ENCODE results near the gene EDAR.

Gene EDAR

GRCh38 chr2:108923736-108924579 lies 65.1 kb downstream of the EDAR start:
- no peak for DNase-seq (ENCODE audit: low read depth, low spot score)

DNA sequence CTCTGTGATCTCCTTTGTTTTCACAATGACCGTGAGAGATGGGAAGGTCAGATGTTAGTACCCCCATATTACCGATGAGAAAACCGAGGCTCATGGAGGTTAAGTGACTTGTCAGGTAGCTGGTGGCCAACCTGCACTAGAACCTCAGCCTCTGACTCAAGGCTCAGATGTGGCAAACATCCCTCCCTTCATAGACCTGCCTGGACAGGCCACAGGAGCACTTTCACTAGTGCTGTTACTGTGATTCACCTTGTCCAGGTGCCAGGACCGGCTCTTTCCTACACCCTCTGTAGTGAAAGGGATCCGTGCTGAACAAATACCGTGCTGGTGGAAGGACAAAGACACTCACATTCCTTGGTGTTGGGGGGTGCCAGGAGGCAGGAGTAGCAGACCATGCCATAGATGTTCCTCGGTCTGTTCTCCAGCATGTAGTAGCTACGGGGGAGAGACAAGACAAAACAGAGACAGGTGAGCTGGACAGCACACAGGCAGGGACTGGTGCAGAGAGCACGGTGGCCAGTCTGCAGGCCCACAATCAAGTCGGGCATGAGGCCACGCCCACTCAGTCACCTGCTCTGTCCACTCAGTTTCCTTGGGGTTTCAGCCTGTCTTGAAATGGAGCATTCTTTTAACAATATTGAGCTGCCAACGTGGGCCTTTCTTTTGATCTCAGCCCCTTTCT lies 65.9 kb downstream of the EDAR start:
- DNase-seq (ENCODE audit: low read depth, low spot score): no peak

DNA sequence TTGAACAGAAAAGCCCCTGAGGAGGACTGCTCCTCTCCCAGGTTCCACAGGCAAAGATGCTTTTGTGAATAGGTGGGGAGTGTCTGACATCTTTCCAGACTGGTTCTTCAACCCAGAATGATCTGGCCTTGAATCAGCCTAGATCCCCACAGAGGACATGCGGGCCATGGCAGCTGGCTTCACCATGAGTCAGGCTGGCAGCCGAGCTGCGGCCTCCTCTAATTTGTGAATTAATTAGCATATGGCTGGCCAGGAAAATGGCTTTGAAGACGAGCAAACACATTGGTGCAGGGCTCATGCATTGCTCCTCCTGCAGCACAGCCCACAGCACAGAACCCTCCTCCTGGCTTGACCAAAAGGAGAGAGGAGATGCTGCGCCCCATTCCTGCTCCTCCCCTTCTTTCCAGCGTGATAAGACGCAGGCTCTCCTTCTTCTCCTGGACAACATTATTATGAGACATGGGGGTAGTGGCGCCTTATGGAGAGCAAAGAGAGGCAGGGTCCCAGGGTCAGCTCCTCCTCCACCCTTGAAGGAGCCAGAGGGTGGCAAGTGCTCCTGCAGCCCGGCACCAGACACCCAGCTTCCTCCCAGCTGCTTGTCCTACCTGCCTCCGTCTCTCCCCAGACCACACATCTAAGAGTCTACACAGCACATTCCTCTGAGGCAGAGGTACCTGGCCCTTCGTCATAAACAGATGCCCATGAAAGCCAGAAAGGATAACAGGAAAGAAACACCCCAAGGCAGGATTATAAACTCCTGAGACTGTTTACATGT lies 66.7 kb downstream of the EDAR start:
- no peak for DNase-seq (ENCODE audit: low read depth, low spot score)

GRCh38 chr2:108921096-108922030 lies 67.7 kb downstream of the EDAR start:
- DNase-seq (ENCODE audit: low read depth, low spot score): no peak

DNA sequence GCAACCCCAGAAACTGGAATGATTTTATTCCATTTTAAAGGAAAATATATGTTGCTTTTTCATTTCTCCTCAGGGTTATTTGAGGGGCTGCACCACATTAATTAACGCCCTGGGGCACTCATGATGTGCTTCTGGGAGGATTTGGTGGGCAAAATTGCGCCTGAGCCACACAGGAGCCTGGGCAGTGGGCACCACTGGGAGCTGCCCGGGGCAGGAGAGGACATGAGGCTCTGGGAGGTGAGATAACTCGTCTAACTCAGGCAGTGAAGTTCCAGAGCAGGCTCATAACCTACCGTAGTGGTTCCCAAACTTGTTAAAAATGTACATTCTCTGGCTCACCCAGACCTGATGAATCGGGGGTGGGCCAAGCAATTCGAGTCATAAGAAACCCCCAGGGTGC lies 68.3 kb downstream of the EDAR start:
- DNase-seq (ENCODE audit: low read depth, low spot score): no peak

DNA sequence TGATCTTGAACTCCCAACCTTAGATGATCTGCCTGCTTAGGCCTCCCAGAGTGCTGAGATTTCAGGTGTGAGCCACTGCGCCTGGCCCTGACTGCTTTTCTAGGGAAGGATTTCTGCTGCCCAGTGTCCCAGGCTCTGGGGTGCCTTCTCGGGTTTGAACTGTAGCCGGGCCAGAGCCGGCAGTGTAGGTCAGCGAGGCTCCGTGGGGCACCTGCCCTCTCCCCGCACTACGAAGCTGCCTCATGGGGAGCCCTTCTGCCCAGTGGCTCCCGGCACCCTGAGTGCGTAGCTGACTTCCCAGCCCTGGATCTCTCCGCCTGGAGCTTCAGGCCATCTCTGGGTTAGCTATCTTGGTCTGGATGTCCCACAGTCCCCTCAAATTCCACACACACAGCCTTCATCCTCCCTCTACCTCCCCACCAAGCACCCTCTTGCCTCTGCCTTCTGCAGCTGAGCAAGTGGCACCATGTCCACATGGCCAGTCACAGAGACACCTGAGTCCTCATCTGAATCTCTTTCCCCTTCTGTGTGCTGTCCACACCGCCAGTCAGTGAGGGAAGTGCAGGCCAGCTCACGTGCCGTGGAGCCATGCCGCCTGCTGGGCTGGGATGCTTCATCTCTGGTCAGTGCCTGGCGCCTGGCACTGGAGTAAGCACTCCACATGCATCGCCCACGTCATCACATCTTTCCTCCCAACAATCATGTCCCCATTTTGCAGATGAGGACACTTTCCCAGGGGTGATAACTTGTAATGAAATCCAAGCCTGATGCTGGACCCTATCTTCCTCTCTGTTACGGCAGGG lies 69.2 kb downstream of the EDAR start:
- DNase-seq (ENCODE audit: low read depth, low spot score): no peak

- DNase-seq (ENCODE audit: low read depth, low spot score): no peak
Observed at GRCh38 chr2:108918941-108919341, 70.1 kb downstream of the EDAR start.

DNA sequence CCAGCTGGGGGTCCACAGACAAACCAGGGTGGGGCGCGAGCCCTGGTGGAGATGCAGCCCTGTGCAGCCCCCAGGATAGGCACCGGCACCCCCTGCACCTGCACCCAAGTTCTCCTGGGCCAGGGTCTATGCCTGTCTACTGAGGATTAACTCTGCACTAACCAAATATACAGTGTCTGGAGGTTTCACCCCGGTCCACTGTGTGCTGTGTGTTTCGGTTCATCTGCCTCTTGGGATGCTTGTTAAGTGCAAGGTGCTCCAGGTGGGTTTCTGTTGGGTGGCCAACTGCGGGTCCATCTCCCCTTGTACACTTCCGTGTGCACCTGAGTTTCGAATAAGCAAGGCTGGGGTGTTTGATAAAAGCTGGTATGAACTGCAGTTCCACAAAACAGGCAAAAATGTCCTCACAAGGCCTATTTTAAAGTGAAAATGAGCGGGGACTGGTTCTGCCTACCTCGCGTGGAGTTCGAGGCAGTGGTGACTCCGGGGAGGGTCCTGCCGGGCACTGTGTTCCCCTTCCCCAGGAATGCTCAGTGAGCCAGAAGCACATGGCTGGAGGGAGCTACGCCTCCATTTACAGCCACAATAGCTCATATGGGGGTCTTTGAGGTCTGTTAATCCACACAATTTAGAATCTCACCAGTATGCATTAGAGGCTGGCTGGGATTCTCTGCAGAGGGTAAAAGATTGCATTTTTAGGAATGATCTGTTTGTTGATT lies 70.7 kb downstream of the EDAR start:
- no peak for DNase-seq (ENCODE audit: low read depth, low spot score)

DNA sequence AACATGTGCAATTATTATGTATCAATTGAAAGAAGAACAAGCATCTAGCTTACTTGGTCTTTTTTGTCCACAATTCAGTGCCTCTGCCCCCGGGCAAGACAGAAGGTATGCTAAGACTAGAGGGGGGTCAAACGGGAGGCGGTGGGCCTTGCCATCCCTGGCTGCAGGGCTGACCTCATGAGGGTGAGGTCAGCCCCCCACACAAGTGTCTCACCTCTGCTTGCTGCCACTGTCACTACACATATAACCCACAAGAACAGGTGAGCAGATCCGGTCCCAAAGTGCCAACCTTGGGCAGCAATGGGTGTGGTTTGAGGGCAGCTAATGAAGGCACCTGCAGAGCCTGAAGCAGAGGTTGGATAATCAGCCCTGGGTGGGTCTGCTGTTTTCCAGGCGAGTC lies 71.5 kb downstream of the EDAR start:
- DNase-seq (ENCODE audit: low read depth, low spot score): no peak

DNA sequence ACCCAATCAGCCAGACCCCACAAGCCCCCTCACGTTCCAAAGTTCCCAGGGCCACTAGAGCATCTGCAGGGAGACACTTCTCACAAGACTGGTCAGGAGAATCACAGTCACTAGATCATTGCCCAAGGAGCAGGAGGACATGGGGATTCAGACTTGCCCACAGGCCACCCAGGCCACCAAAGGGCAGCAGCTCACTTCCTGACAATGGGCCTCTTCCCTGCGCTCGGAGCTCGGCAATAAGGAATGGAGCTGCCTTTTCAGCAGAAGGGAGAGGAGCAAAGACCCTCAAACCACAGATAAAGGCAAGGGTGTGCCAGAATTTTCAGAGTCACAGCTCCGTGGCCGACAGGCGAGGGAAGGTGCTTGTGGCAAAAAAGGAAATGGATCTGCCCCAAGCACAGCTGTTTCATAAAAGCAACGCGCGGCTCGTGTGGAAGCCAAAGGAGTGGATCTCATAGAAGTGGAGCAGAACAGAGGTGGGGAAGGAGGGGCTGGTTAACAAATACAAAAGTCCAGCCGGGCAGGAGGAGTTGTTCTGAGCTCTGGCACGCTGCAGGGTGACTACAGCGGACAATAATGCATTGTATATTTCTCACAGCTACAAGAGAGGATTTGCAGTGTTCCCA lies 72.1 kb downstream of the EDAR start:
- DNase-seq (ENCODE audit: low read depth, low spot score): no peak

GRCh38 chr2:108916122-108916795 lies 72.8 kb downstream of the EDAR start:
- no peak for DNase-seq (ENCODE audit: low read depth, low spot score)

GRCh38 chr2:108912629-108912902 lies 76.5 kb downstream of the EDAR start:
- DNase-seq (ENCODE audit: low read depth, low spot score): no peak

DNA sequence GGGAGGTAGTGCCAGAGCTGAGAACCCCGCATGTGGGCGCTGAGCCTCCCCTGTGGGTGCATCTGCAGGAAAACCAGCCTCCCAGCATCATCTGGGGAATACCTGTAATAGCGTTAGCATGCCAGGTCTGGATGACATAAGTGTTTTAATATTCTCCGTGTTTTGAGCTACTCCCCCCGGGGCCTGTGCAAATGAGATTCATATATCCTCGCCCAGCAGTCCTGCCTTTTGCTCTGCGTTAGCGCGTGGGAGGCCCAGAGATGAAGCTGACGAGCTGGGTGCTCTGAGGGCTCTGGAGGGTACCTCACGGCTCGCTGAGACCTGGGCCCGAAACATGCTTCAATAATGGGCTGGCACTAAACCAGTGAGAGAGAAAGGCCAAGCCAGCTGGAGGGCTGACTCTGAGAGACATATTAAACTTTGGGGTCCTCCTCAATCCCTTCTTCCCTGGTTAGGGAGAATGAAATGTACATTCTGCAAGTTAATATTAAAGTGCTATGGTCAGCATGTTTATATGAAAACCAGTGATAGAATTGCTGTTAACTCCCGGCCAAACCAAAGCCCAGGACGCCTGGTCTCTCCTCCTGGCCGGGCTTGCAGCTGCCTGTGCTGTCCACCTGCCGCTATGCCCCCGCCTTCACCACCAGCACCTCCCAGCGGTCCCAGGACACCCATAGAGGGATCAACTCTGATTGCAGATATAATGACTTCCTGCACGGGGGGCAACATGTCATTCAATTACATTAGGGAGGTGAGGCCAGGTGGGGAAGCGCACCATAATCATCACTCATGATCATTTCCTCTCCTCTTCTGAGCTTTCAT lies 77.0 kb downstream of the EDAR start:
- no peak for DNase-seq (ENCODE audit: low read depth, low spot score)

DNA sequence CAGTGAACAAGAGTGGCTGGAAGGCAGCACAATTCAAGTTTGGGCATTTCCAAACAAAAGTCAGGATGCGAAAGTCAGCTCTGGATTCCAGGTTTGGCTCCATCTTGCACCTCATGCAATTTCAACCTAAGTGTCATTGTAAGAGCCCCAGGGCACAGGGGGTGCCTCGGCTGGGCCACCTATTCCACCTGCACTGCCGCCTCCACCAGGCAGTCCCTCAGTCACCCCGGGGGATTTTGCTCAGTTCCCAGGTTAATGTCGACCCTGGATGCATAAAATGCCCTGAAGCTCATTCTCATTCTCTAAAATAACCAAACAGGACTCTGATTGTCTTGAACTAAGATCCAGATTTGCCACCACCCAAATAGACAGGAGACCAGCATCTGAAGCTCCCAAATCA lies 77.6 kb downstream of the EDAR start:
- DNase-seq (ENCODE audit: low read depth, low spot score): no peak

DNA sequence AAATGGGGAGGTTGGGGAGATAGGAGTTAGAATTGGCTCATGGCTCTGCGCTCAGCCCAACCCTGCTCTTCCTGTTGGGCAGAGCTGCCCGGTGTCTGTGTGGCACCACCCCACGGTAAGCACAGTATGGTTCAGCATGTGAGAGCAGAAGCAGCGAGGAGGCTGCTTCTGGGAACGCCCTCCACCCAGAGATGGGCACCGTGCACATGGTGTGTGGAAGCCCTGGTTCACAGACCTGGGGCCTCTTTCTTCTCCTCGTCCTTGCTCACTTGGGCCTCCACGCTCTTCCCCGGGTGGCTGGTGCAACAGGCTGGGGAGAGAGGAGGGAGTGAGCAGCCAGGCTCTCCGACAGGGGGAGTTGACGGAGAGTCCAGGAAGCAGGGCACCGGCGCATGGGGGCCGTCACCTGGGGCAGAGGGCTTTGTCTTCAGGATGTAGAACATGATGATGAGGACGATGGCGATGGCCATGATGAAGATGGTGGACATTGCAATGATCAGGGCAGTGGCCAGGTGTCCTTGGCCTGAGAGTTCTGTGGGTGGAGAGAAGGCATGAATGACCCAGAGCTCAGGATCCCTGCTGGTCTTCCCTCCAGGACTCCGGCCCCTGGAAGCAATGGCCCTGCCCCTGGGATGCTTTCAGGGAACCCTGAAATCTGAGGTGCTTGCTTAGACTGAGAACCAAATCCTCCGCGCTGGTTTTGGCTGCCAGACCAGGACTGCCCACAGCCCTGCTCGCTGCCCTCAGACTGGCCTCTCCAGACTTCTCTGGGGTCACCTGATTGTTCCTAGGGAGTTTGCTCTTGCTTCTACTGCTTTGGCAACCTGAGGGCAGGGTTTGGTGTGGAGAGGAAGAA lies 78.3 kb downstream of the EDAR start:
- no peak for DNase-seq (ENCODE audit: low read depth, low spot score)

DNA sequence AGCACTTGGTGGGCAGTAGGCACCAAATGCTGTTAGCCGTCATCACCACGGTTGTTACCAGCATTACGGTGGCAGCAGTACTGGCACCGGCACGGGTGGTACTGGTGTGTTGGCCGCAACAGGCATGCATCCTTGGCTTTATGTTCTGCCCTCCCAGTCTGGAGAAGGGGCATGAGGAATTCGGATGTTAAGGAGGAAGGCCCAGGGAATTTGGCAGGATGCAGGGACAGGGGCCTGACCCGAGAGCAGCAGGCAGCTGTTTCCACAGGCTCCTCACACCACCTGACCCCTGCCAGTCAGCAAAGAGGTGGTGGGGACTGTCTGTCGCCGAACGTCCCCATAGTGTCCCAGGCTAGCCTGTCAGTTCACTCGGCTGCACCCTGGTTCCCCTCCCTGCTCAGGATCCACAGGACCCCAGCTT lies 79.0 kb downstream of the EDAR start:
- DNase-seq (ENCODE audit: low read depth, low spot score): no peak

DNA sequence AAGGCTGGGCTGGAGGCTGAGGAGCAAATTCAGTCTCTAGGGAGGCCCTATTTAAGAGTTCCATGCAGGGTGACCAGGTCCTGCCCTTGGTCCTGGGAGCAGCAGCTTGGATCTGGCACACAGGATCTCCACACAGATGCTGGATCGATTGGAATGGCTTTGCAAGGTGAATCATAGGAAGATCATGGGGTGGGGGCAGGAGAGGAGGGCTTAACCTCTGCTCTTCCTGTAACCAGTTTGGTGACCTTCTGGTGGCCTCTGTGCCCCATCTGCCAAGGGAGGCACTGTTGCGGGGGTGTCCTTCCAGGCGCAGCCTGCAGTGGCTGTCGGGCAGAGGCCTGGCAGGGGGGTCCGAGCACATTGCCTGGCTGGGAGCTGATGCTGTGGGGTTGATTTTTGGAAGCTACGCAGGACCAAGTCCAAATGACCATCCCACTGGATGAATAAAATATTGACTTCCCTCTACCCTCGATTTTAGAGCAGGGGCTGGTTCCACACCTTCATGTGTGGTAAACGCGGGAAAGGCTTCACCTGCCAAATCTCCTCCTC lies 79.7 kb downstream of the EDAR start:
- DNase-seq (ENCODE audit: low read depth, low spot score): no peak
